Central memory CD8-positive, alpha-beta T cell (primary cell): ENCODE measurements around the gene HSPB3.
"Not testable (repeated sequence)": the region's sequence is repeated elsewhere in the genome, so short reads cannot be mapped to it uniquely, and the experiment has no call there.

Experiments used
- ATAC-seq: fragments of 150-1000 bp; cut with Tn5 transposase; replicated peaks from 2 replicates; pipeline ENCODE4 v1.10.0; 2022; ENCODE audit warnings: mild to moderate bottlenecking, moderate FRiP score, moderate number of reproducible peaks; ENCODE audit not compliant: poor library complexity, severe bottlenecking; ENCODE audit errors: extremely low read depth
- DNase-seq, 2 donors: peaks; one replicate each; pipeline ENCODE4 v3.0.0; 2021; ENCODE audit warnings: low spot score in 2 of 2
- H3K27ac Mint-ChIP-seq: one replicate; pipeline ENCODE4 v1.8.0; 2022; ENCODE audit warnings: low read depth, mild to moderate bottlenecking, moderate library complexity, mixed read lengths
- H3K27me3 Mint-ChIP-seq: one replicate; pipeline ENCODE4 v1.8.0; 2022; ENCODE audit warnings: mixed read lengths
- H3K36me3 Mint-ChIP-seq: one replicate; pipeline ENCODE4 v1.8.0; 2022; ENCODE audit warnings: mild to moderate bottlenecking, moderate library complexity, mixed read lengths; ENCODE audit not compliant: insufficient read depth
- H3K4me1 Mint-ChIP-seq: one replicate; pipeline ENCODE4 v1.8.0; 2022; ENCODE audit warnings: mixed read lengths
- H3K4me3 Mint-ChIP-seq: one replicate; pipeline ENCODE4 v1.8.0; 2022; ENCODE audit warnings: mild to moderate bottlenecking, moderate library complexity, mixed read lengths
- H3K9me3 Mint-ChIP-seq: one replicate; pipeline ENCODE4 v1.8.0; 2022; ENCODE audit warnings: mixed read lengths

The HSPB3 gene

GRCh38 chr5:54463713-54464112 lies 8.2 kb downstream of the HSPB3 start:
- Mint-ChIP-seq H3K4me3 (no peak overlapping the region), H3K36me3 (no peaks in the 10 kb centered on the region), H3K27ac (no peak overlapping the region), H3K9me3 (peaks cover 5% of the 10 kb centered on the region), H3K27me3 (peaks cover 62% of the 10 kb centered on the region), H3K4me1 (no peaks in the 10 kb centered on the region)
- no peak for ATAC-seq
- DNase-seq: no peak

GRCh38 chr5:54469622-54470021 lies 14.1 kb downstream of the HSPB3 start:
- Mint-ChIP-seq H3K27ac (peak overlapping the region; percentile 47), H3K4me3 (peak overlapping the region; percentile 6), H3K27me3 (peaks cover 9% of the 10 kb centered on the region), H3K4me1 (peaks cover 10% of the 10 kb centered on the region), H3K36me3 (no peaks in the 10 kb centered on the region), H3K9me3 (no peaks in the 10 kb centered on the region)
- ATAC-seq (no peak), DNase-seq (no peak)

- DNase-seq (no peak), ATAC-seq (no peak)
- Mint-ChIP-seq H3K27ac (peak overlapping the region; percentile 47), H3K27me3 (peaks cover 9% of the 10 kb centered on the region), H3K9me3 (no peaks in the 10 kb centered on the region), H3K4me3 (peak overlapping the region; percentile 6), H3K36me3 (no peaks in the 10 kb centered on the region), H3K4me1 (peaks cover 10% of the 10 kb centered on the region)
Measured at GRCh38 chr5:54470128-54470527, 14.6 kb downstream of the HSPB3 start.

- H3K27ac Mint-ChIP-seq: no peak overlapping the region
- ATAC-seq: no peak
Measured at GRCh38 chr5:54470677-54471076, 15.2 kb downstream of the HSPB3 start.

GRCh38 chr5:54471398-54471797 lies 15.9 kb downstream of the HSPB3 start:
- H3K27me3 Mint-ChIP-seq: peaks cover 4% of the 10 kb centered on the region
- DNase-seq (no peak), ATAC-seq (no peak)
- peaks cover 10% of the 10 kb centered on the region for H3K4me1 Mint-ChIP-seq
- H3K27ac Mint-ChIP-seq: no peak overlapping the region
- H3K9me3 Mint-ChIP-seq: no peaks in the 10 kb centered on the region
- no peaks in the 10 kb centered on the region for H3K36me3 Mint-ChIP-seq
- no peak overlapping the region for H3K4me3 Mint-ChIP-seq

More at GRCh38 chr5:54470677-54471076, 15.2 kb downstream of the HSPB3 start:
- DNase-seq: no peak
- H3K4me3 Mint-ChIP-seq: no peak overlapping the region
- H3K9me3 Mint-ChIP-seq: no peaks in the 10 kb centered on the region
- no peaks in the 10 kb centered on the region for H3K36me3 Mint-ChIP-seq
- peaks cover 10% of the 10 kb centered on the region for H3K4me1 Mint-ChIP-seq
- H3K27me3 Mint-ChIP-seq: peaks cover 9% of the 10 kb centered on the region

GRCh38 chr5:54476682-54477081 lies 21.2 kb downstream of the HSPB3 start:
- no peak for DNase-seq
- ATAC-seq: no peak
- Mint-ChIP-seq H3K4me3 (no peak overlapping the region), H3K27me3 (peaks cover 26% of the 10 kb centered on the region), H3K27ac (no peak overlapping the region), H3K9me3 (no peaks in the 10 kb centered on the region), H3K4me1 (no peaks in the 10 kb centered on the region), H3K36me3 (peaks cover 2% of the 10 kb centered on the region)

- Mint-ChIP-seq H3K4me3 (no peak overlapping the region), H3K36me3 (peaks cover 2% of the 10 kb centered on the region), H3K4me1 (no peaks in the 10 kb centered on the region), H3K27ac (no peak overlapping the region), H3K27me3 (peaks cover 38% of the 10 kb centered on the region), H3K9me3 (no peaks in the 10 kb centered on the region)
- DNase-seq (no peak), ATAC-seq (no peak)
Measured at GRCh38 chr5:54477941-54478478, 22.5 kb downstream of the HSPB3 start.

GRCh38 chr5:54480296-54480695 lies 24.8 kb downstream of the HSPB3 start:
- Mint-ChIP-seq H3K4me3 (no peak overlapping the region), H3K36me3 (peaks cover 2% of the 10 kb centered on the region), H3K27ac (no peak overlapping the region), H3K9me3 (no peaks in the 10 kb centered on the region), H3K27me3 (peaks cover 38% of the 10 kb centered on the region), H3K4me1 (no peaks in the 10 kb centered on the region)
- ATAC-seq: peak; percentile 14
- no peak for DNase-seq

GRCh38 chr5:54484219-54484894 lies 28.9 kb downstream of the HSPB3 start:
- peaks cover 2% of the 10 kb centered on the region for H3K36me3 Mint-ChIP-seq
- no peaks in the 10 kb centered on the region for H3K9me3 Mint-ChIP-seq
- DNase-seq (no peak), ATAC-seq (no peak)
- H3K4me1 Mint-ChIP-seq: no peaks in the 10 kb centered on the region
- H3K27ac Mint-ChIP-seq: no peak overlapping the region
- H3K4me3 Mint-ChIP-seq: no peak overlapping the region
- H3K27me3 Mint-ChIP-seq: peaks cover 35% of the 10 kb centered on the region

- not testable (repeated sequence) for ATAC-seq, DNase-seq, H3K27ac Mint-ChIP-seq, H3K36me3 Mint-ChIP-seq, H3K4me1 Mint-ChIP-seq, H3K4me3 Mint-ChIP-seq, H3K9me3 Mint-ChIP-seq
- H3K27me3 Mint-ChIP-seq: peaks cover 22% of the 10 kb centered on the region
Measured at GRCh38 chr5:54485659-54486058, 30.2 kb downstream of the HSPB3 start.

GRCh38 chr5:54489648-54489979 lies 34.1 kb downstream of the HSPB3 start:
- not testable (repeated sequence) for DNase-seq, H3K27me3 Mint-ChIP-seq, H3K4me1 Mint-ChIP-seq, H3K4me3 Mint-ChIP-seq, ATAC-seq, H3K9me3 Mint-ChIP-seq, H3K36me3 Mint-ChIP-seq, H3K27ac Mint-ChIP-seq

GRCh38 chr5:54491326-54491725 lies 35.8 kb downstream of the HSPB3 start:
- no peaks in the 10 kb centered on the region for H3K4me1 Mint-ChIP-seq

GRCh38 chr5:54492178-54492577 lies 36.7 kb downstream of the HSPB3 start:
- Mint-ChIP-seq H3K9me3 (no peaks in the 10 kb centered on the region), H3K4me3 (no peak overlapping the region), H3K27me3 (peaks cover 17% of the 10 kb centered on the region), H3K27ac (no peak overlapping the region), H3K4me1 (no peaks in the 10 kb centered on the region), H3K36me3 (peaks cover 2% of the 10 kb centered on the region)
- no peak for ATAC-seq
- DNase-seq: no peak

More at GRCh38 chr5:54491326-54491725, 35.8 kb downstream of the HSPB3 start:
- ATAC-seq (no peak), DNase-seq (no peak)
- Mint-ChIP-seq H3K36me3 (peaks cover 2% of the 10 kb centered on the region), H3K27ac (no peak overlapping the region), H3K4me3 (no peak overlapping the region), H3K9me3 (no peaks in the 10 kb centered on the region), H3K27me3 (peaks cover 11% of the 10 kb centered on the region)
